NT2/D1 (cell line): ENCODE measurements around the gene TNFSF10.

ENCODE experiments used
- DNase-seq: peaks from one replicate; pipeline ENCODE4 v3.0.0-alpha.2; 2011; ENCODE audit warnings: low read depth, low spot score
- H3K27me3 ChIP-seq: 2 replicates; pipeline ENCODE4 v1.6.0; 2011; ENCODE audit warnings: mild to moderate bottlenecking; ENCODE audit not compliant: insufficient read length, insufficient read depth
- H3K36me3 ChIP-seq: 2 replicates; pipeline ENCODE4 v1.6.1; 2011; ENCODE audit warnings: mild to moderate bottlenecking, low read length, mixed read lengths; ENCODE audit not compliant: insufficient read depth, insufficient read length
- H3K4me1 ChIP-seq: 2 replicates; pipeline ENCODE4 v1.5.1; 2011; ENCODE audit not compliant: insufficient read depth, insufficient read length
- H3K4me3 ChIP-seq: 2 replicates; pipeline ENCODE4 v1.5.1; 2011; ENCODE audit warnings: low read depth; ENCODE audit not compliant: insufficient read length
- H3K9ac ChIP-seq: 2 replicates; pipeline ENCODE4 v1.6.0; 2011; ENCODE audit warnings: low read depth; ENCODE audit not compliant: insufficient read length
- H3K9me3 ChIP-seq: 2 replicates; pipeline ENCODE4 v1.5.1; 2011; ENCODE audit warnings: mild to moderate bottlenecking, low read length; ENCODE audit not compliant: insufficient read depth
- SUZ12 ChIP-seq: IDR thresholded peaks from 2 replicates; pipeline ENCODE4 v1.6.1; 2011; ENCODE audit not compliant: insufficient read length, insufficient read depth; ENCODE audit errors: extremely low read depth
- YY1 ChIP-seq: IDR thresholded peaks from 2 replicates; pipeline ENCODE4 v1.6.1; 2011; ENCODE audit not compliant: insufficient read length, insufficient read depth
- ZNF274 ChIP-seq: IDR thresholded peaks from 2 replicates; pipeline ENCODE4 v1.6.1; 2011; ENCODE audit warnings: mild to moderate bottlenecking, low read depth, low read length

The TNFSF10 gene

GRCh38 chr3:172561897-172562640, 38.8 kb upstream of the TNFSF10 start:
- Histone ChIP-seq H3K4me3 (no peak overlapping the region), H3K4me1 (no peaks in the 10 kb centered on the region), H3K9ac (no peak overlapping the region), H3K9me3 (no peaks in the 10 kb centered on the region), H3K36me3 (no peaks in the 10 kb centered on the region), H3K27me3 (no peaks in the 10 kb centered on the region)
- TF ChIP-seq ZNF274 = no peak
- TF ChIP-seq YY1 = no peak
- no peak for TF ChIP-seq SUZ12
- DNase-seq = no peak

DNA sequence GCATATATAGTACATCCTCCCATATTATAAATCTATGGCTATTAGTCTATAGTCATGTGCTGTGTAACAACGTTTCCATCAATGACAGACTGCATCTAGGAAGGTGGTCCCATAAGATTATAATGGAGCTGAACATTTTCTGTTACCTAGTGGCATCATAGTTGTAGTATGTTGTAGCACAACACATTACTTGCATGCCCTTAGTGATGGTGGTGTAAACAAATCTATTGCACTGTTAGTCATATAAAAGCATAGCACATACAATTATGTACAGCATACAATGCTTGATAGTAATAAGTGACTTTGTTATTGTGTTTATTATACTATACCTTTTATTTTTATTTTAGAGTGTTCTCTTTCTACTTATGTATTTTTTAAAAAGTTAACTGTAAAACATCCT, 37.4 kb upstream of the TNFSF10 start:
- TF ChIP-seq SUZ12 (no peak), YY1 (no peak), ZNF274 (no peak)
- DNase-seq = no peak
- Histone ChIP-seq H3K9me3 (no peaks in the 10 kb centered on the region), H3K27me3 (no peaks in the 10 kb centered on the region), H3K9ac (no peak overlapping the region), H3K4me3 (no peak overlapping the region), H3K36me3 (no peaks in the 10 kb centered on the region), H3K4me1 (no peaks in the 10 kb centered on the region)

DNA sequence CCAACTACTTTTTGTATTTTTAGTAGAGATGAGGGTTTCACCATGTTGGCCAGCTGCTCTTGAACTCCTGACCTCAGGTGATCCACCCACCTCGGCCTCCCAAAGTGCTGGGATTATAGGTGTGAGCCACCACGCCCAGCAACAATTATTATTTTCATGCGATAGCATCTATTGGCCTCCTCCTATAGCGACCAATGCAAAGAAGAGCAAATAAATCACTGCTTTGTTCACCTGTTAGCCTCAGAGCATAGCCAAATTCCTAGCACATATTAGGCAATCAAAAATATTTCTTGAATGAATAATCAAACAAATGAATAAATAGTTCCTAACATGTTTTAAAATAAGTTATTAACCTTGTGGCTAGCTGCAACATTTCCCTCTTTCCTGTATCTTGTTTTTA, 36.8 kb upstream of the TNFSF10 start:
- DNase-seq = no peak
- no peaks in the 10 kb centered on the region for H3K4me1 ChIP-seq

DNA sequence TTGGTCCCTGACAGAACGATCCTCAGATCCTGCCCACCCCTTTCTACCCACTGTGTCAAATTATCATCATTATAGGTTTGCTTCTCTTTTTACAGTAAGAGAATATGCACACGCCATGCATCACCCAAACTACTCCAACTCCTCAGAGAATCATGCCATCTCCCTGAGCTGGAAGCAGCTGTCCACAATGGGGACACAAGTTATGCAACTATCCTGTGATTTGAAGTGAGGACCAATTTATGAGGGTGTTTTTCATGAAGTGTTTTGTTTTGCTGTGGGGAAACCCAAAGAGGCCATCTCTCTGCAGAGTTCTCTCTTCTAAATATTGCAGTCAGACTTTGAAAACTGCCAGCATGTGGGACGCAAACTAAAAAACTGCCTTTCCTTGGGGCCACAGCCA, 35.8 kb upstream of the TNFSF10 start:
- no peak overlapping the region for H3K4me3 ChIP-seq
- no peak for TF ChIP-seq ZNF274
- H3K4me1 ChIP-seq = no peaks in the 10 kb centered on the region
- no peaks in the 10 kb centered on the region for H3K27me3 ChIP-seq
- no peak for DNase-seq
- no peak overlapping the region for H3K9ac ChIP-seq
- H3K9me3 ChIP-seq = no peaks in the 10 kb centered on the region
- no peaks in the 10 kb centered on the region for H3K36me3 ChIP-seq

More for the DNA sequence above, 36.8 kb upstream of the TNFSF10 start:
- H3K36me3 ChIP-seq = no peaks in the 10 kb centered on the region
- no peaks in the 10 kb centered on the region for H3K9me3 ChIP-seq
- H3K27me3 ChIP-seq = no peaks in the 10 kb centered on the region
- H3K4me3 ChIP-seq = no peak overlapping the region
- TF ChIP-seq YY1 (no peak), SUZ12 (no peak), ZNF274 (no peak)
- H3K9ac ChIP-seq = no peak overlapping the region

DNA sequence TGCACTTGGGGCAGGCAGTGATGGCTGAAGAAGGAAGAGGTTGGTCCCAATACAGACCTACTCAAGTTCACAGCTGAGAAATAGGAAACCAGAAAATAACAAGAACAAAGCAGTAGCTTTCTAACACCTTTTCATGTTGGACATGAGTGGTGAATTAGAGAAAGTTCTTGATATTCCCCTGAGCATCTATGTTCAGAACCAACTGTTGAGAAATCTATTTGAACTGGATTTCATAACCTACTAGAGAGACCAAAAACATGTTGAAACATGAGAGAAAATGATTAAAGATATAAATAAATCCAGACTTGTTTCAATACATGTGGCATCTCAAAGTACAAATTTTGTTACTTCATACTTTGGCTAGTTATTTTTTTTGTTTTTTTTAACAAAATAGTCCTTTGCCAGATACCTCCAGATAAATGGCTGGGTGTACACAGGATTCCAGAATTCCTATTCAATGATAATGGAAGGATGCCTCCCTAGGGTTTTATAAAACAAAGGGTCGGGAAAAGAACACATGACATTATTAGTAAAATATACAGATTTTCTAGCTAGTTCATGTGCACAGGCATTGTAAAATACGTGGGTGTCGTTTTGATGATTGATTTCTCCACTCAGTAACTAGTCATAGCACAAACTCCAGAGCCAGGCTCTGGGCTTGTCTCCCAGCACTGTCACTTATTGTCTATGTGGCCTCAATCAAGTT, 34.4 kb upstream of the TNFSF10 start:
- TF ChIP-seq YY1 (no peak), SUZ12 (no peak), ZNF274 (no peak)
- no peak overlapping the region for H3K9ac ChIP-seq

GRCh38 chr3:172553526-172554252, 30.5 kb upstream of the TNFSF10 start:
- DNase-seq = no peak
- Histone ChIP-seq H3K4me1 (no peaks in the 10 kb centered on the region), H3K36me3 (no peaks in the 10 kb centered on the region), H3K9me3 (no peaks in the 10 kb centered on the region), H3K9ac (no peak overlapping the region), H3K4me3 (no peak overlapping the region), H3K27me3 (no peaks in the 10 kb centered on the region)
- TF ChIP-seq YY1 (no peak), ZNF274 (no peak), SUZ12 (no peak)

More for the DNA sequence above, 34.4 kb upstream of the TNFSF10 start:
- no peaks in the 10 kb centered on the region for H3K27me3 ChIP-seq
- no peaks in the 10 kb centered on the region for H3K4me1 ChIP-seq
- no peak for DNase-seq
- H3K9me3 ChIP-seq = no peaks in the 10 kb centered on the region
- no peaks in the 10 kb centered on the region for H3K36me3 ChIP-seq
- no peak overlapping the region for H3K4me3 ChIP-seq

DNA sequence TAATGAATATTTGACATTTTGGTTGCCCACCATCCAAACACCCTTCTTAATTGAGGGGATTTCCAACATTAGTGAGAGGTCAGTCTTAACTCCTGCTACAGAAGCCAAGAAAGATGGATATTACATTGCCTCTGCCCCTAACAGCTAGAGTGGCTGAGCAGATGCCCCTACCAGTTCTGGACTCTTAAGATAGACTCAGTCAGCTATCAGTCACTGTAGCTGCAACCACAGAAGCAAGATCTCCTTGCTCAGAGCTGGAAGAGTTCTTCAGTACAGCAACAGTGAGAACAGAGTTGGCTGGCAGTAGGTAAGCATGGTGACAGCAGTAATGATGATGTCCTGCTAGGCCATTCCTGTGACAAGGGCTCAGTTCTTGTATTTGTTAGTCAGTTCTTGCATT, 29.4 kb upstream of the TNFSF10 start:
- Histone ChIP-seq H3K4me1 (no peaks in the 10 kb centered on the region), H3K4me3 (no peak overlapping the region), H3K9ac (no peak overlapping the region), H3K9me3 (no peaks in the 10 kb centered on the region), H3K27me3 (no peaks in the 10 kb centered on the region), H3K36me3 (no peaks in the 10 kb centered on the region)
- no peak for TF ChIP-seq ZNF274
- TF ChIP-seq YY1 = no peak
- TF ChIP-seq SUZ12 = no peak
- DNase-seq = no peak
